RCC 7860 (cell line): ENCODE measurements around the gene WASF2.

ENCODE experiments used
- DNase-seq: peaks from one replicate; pipeline ENCODE4 v3.0.0-alpha.2; 2015; ENCODE audit warnings: low spot score
- FAIRE-seq: peaks from 2 replicates; lab custom pipeline; 2012; peaks lifted over from hg19 to GRCh38; lab: Jason Lieb, UNC

The WASF2 gene

GRCh38 chr1:27363766-27364695 lies 125.9 kb downstream of the WASF2 start:
- DNase-seq (no peak), FAIRE-seq (no peak)

GRCh38 chr1:27361553-27361952 lies 128.4 kb downstream of the WASF2 start:
- FAIRE-seq: no peak

DNA sequence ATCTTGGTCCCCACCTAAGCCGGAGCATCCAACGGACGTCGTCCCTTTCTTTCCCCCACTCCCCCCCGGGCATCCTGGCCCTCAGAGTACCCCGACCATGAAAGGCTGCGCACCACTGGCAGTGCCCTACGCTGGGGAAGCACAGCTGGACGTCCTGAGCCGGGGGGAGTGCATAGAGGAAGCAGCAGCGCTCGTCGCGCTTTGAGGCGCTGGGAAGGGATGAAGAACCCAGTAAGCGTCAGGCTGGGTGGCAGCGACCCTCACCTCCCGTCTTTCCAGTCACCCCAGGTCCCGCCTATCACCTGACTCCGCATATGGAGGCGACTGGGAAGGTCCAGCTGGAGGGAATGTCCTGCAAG lies 128.9 kb downstream of the WASF2 start:
- FAIRE-seq: no peak
- no peak for DNase-seq

More at GRCh38 chr1:27361553-27361952, 128.4 kb downstream of the WASF2 start:
- DNase-seq: no peak

- FAIRE-seq (no peak), DNase-seq (no peak)
Measured at GRCh38 chr1:27360159-27361043, 129.6 kb downstream of the WASF2 start.

GRCh38 chr1:27359822-27360158 lies 130.2 kb downstream of the WASF2 start:
- DNase-seq: no peak
- no peak for FAIRE-seq

GRCh38 chr1:27358928-27359313 lies 131.0 kb downstream of the WASF2 start:
- FAIRE-seq: no peak
- DNase-seq: no peak

DNA sequence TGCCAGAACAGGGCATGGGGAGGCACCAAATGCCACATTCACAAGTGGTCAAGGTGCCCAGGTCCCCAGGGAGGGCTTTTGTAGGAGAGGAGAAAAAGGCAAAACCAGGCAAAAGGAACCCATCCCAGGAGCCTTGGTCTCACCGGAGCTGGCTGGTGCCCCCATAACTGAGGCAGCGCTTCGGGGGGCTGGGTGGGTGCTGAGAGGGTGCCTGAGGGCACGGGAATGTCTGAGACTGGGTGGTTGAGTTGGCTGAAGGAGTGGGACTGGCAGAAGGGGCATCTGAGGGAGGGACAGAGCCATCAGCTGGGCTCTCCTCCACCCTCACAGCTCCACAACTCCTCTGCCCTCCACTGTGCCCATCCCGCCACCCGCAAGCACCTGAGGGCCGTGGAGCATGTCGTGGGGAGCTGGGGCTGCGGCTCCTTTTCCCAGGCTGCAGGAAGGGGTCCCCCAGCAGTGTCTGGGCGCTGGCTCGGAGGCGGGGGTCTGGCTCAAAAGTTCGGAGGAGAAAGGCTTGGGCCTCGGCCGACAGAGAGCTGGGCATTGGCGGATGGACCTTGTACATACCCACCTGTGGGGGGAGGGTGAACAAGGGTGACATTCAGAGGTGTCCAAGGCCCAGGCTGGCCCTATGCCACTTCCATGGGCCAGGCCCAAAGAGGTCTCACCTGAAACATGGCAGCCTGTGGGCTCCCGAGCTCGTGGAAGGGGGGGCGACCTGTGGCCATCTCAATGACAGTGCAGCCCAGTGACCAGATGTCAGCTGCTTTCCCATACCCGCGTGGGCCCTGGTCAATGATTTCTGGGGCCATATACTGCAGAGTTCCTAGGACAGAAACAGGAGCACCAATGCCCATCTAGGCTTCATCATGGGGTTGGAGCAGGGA lies 131.7 kb downstream of the WASF2 start:
- FAIRE-seq (no peak), DNase-seq (no peak)

- FAIRE-seq (no peak), DNase-seq (no peak)
Measured at GRCh38 chr1:27357281-27358037, 132.5 kb downstream of the WASF2 start.

DNA sequence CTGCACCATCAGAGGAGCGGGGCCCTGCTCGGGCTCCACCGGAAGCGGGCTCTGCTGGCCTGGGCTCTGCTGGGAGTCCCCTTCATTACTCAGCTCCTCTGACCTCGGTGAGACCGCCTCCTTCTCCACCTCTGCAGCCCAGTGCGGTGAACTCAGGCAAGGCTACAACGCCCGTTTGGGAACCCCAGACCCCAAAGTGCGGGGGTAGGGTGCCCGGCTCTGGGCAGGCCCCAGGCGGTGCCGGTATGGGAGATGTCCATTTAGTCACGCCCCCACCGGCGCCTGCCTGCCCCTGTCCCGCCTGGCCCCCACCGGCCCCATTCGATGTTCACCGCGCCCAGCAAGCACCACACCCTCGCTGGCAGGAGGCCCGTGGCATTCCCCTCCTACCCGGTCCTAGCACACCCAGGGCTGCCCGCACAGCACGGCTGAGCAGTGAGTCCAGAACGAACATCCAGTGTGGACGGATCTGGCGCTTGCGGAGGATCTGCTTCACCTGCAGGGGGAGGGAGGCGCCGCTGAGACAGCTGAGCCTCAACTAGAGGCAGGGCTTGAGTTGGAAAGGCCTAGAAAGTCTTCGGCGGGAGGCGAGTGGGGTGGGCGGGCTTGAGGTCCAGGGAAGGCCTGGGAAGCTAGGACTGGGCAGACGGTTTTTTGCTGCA lies 133.2 kb downstream of the WASF2 start:
- FAIRE-seq: no peak

DNA sequence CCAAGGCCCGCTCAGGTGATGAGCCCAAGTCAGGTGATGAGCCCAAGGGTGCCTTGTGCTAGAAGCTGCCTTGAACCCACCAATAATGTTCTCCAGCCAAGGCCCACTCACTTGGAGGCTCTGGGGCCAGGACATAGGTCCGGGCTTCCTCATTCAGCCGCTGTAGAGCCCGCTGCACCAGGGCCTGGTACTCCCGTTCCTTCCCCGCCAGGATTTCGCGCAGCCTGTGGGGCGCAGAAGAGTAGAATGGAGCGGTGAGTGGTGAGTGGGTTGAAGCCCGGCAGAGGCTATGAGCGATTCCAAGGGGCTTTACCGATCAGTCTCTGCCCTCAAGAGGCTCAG lies 133.7 kb downstream of the WASF2 start:
- FAIRE-seq (no peak), DNase-seq (no peak)

More for the DNA sequence above, 133.2 kb downstream of the WASF2 start:
- no peak for DNase-seq

- DNase-seq: no peak
- no peak for FAIRE-seq
Measured at GRCh38 chr1:27355683-27356082, 134.3 kb downstream of the WASF2 start.
